Calu3 (cell line): ENCODE measurements around the gene BOK. TPM values are rescaled to one million over a fixed set of nuclear protein-coding genes. Genes with fewer than 3 reads are reported as not detected.

Source experiments
- BruUV-seq: library from RNA; stranded (reverse); fragments of 400-500 nt; replicated peaks from 2 replicates; lab custom pipeline; 2021; lab: Mats Ljungman, UMichigan
- CTCF ChIA-PET: fragments of 300-600 bp; sonication (Branson Sonifier 250); formaldehyde crosslinking; loops from one replicate; lab custom pipeline; 2022; ENCODE audit warnings: antibody characterized with exemption; lab: Charles Lee
- DNase-seq: peaks from one replicate; pipeline ENCODE4 v3.0.0; 2022
- H3K27ac Mint-ChIP-seq: one replicate; pipeline ENCODE4 v1.8.0; 2022; ENCODE audit warnings: mixed read lengths; ENCODE audit not compliant: unreplicated experiment
- H3K27me3 Mint-ChIP-seq: one replicate; pipeline ENCODE4 v1.8.0; 2022; ENCODE audit warnings: mixed read lengths; ENCODE audit not compliant: unreplicated experiment
- H3K36me3 Mint-ChIP-seq: one replicate; pipeline ENCODE4 v1.8.0; 2022; ENCODE audit warnings: mild to moderate bottlenecking, moderate library complexity, mixed read lengths; ENCODE audit not compliant: insufficient read depth, unreplicated experiment
- H3K4me1 Mint-ChIP-seq: one replicate; pipeline ENCODE4 v1.8.0; 2022; ENCODE audit warnings: mild to moderate bottlenecking, low read depth, mixed read lengths; ENCODE audit not compliant: unreplicated experiment
- H3K4me3 Mint-ChIP-seq: one replicate; pipeline ENCODE4 v1.8.0; 2022; ENCODE audit warnings: mild to moderate bottlenecking, low read depth, moderate library complexity, mixed read lengths; ENCODE audit not compliant: unreplicated experiment
- H3K9me3 Mint-ChIP-seq: one replicate; pipeline ENCODE4 v1.8.0; 2022; ENCODE audit warnings: low read depth, mixed read lengths; ENCODE audit not compliant: unreplicated experiment
- CTCF ChIP-seq: fragments of 200-600 bp; IDR thresholded peaks from one replicate; pipeline ENCODE4 v1.8.0; 2022; ENCODE audit warnings: antibody characterized with exemption; ENCODE audit not compliant: unreplicated experiment
- intact Hi-C: fragments of 100-400 bp; cut with micrococcal nuclease; formaldehyde crosslinking; loops from one replicate; pipeline ENCODE4 v1.10.0; 2022; ENCODE audit not compliant: unreplicated experiment
- total RNA-seq: library from RNA; stranded (reverse); gene quantifications from 2 replicates; pipeline ENCODE4 v1.2.3, GENCODE V29; 2022

Gene BOK
- total RNA-seq, 1 experiment from 2014 or later, result 30.1 TPM

GRCh38 chr2:241567776-241568175 lies 9.2 kb downstream of the BOK start:
- H3K9me3 Mint-ChIP-seq, result no peaks in the 10 kb centered on the region
- intact Hi-C loops, result no loop called here
- H3K27ac Mint-ChIP-seq, result no peak overlapping the region
- no peak for DNase-seq
- no TSS peak for BruUV-seq
- CTCF ChIA-PET, result no interaction called here
- H3K36me3 Mint-ChIP-seq, result peaks cover 53% of the 10 kb centered on the region
- H3K4me3 Mint-ChIP-seq, result no peak overlapping the region
- H3K4me1 Mint-ChIP-seq, result peaks cover 7% of the 10 kb centered on the region
- H3K27me3 Mint-ChIP-seq, result no peaks in the 10 kb centered on the region
- no peak for TF ChIP-seq CTCF

GRCh38 chr2:241568726-241569125 lies 10.2 kb downstream of the BOK start:
- peaks cover 56% of the 10 kb centered on the region for H3K36me3 Mint-ChIP-seq

GRCh38 chr2:241569831-241570281 lies 11.3 kb downstream of the BOK start:
- intact Hi-C loops, result no loop called here
- DNase-seq, result no peak
- peaks cover 66% of the 10 kb centered on the region for H3K36me3 Mint-ChIP-seq
- H3K27ac Mint-ChIP-seq, result no peak overlapping the region
- H3K4me1 Mint-ChIP-seq, result no peaks in the 10 kb centered on the region
- no peak for TF ChIP-seq CTCF
- CTCF ChIA-PET, result no interaction called here
- H3K9me3 Mint-ChIP-seq, result no peaks in the 10 kb centered on the region
- no TSS peak for BruUV-seq
- no peaks in the 10 kb centered on the region for H3K27me3 Mint-ChIP-seq
- H3K4me3 Mint-ChIP-seq, result no peak overlapping the region

More at GRCh38 chr2:241568726-241569125, 10.2 kb downstream of the BOK start:
- H3K4me3 Mint-ChIP-seq, result no peak overlapping the region
- CTCF ChIA-PET, result no interaction called here
- no peak for TF ChIP-seq CTCF
- DNase-seq, result no peak
- no TSS peak for BruUV-seq
- intact Hi-C loops, result no loop called here
- H3K27me3 Mint-ChIP-seq, result no peaks in the 10 kb centered on the region
- H3K4me1 Mint-ChIP-seq, result no peaks in the 10 kb centered on the region
- no peak overlapping the region for H3K27ac Mint-ChIP-seq
- no peaks in the 10 kb centered on the region for H3K9me3 Mint-ChIP-seq

GRCh38 chr2:241570961-241571581 lies 12.5 kb downstream of the BOK start:
- CTCF ChIA-PET, result no interaction called here
- no peak for DNase-seq
- TF ChIP-seq CTCF, result no peak
- Mint-ChIP-seq H3K9me3 (no peaks in the 10 kb centered on the region), H3K4me1 (no peaks in the 10 kb centered on the region), H3K27me3 (no peaks in the 10 kb centered on the region), H3K4me3 (no peak overlapping the region), H3K36me3 (peaks cover 67% of the 10 kb centered on the region), H3K27ac (no peak overlapping the region)
- intact Hi-C loops, result no loop called here
- no TSS peak for BruUV-seq
